Measurements from ENCODE around the gene SORCS3.
A peak's percentile ranks its signal among the peaks of the same experiment; 100 is the strongest.

Gene SORCS3

DNA sequence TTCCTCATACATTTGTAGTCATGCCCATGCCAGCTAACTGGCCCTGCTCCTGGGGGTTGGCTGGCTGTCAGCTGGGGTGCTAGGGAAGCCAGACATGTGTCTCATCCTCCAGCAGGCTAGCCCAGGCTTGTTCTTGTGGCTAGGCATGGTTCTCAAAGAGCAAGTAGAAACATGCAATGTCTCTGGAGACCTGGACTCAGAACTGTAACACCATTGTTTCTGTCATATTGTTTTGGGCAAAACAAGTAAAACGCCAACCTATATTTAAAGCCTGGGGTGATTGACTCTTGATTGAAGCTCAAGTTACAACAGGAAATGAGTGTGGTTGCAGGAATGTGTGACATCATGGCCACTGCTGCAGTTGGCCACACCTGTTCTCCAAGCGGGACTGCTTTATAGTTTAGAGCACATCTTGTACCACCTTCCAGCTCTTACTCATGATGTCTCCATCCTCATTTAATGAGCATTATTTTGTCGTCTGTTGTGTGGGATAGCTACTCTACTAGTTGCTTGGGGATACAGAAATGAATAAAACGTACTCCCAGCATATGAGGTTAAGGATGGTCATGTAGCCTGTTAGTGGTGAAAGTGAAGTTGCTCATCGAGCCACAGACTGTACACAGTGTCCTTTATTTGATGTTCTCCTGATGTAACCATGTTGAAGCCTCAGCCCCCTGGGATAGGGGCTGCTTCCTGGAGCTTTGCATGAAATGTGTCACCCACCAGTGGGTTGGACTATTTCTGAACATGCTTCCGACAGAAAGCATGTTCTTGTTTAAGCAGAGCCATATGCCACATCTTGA is 168.4 kb downstream of the SORCS3 start:
- Histone ChIP-seq H3K4me2 (peak overlapping the region; percentile 79), H4K20me1 (no peaks in the 10 kb centered on the region), H3K9me3 (peaks cover 4% of the 10 kb centered on the region; the same call in 1 of the 2 replicates), H3K27ac (peak overlapping the region; percentile 82), H3K36me3 (no peaks in the 10 kb centered on the region), H3K4me1 (peaks cover 46% of the 10 kb centered on the region), H3K27me3 (no peaks in the 10 kb centered on the region), H3K4me3 (peak overlapping the region; percentile 17; the same call in 1 of the 2 replicates), H3K9ac (peak overlapping the region; percentile 50; the same call in 1 of the 2 replicates)
- no peak for TF ChIP-seq Cebpa-rat (IDR thresholded peaks at IDR 0.05)

DNA sequence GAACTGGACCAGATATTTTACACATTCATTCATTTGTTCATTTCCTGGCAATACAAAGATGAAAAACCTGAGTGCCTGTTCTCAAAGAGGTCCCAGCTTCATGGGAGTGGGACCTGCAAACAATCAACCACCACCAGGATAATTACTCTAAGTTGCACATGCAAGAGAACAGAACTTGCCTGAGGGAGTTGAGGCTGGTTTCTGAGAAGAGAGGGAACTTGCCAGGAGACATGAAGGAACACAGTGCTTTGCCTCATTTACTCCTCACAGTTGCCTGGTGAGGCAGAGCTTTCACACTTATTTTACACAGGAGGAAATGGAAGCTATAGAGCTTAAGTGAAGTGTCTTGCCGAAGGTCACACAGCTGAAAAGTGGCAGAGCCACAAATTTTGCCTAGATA is 170.1 kb downstream of the SORCS3 start:
- Histone ChIP-seq H3K27ac (peak overlapping the region; percentile 82; the same call in 1 of the 2 replicates), H4K20me1 (no peaks in the 10 kb centered on the region), H3K27me3 (no peaks in the 10 kb centered on the region), H3K4me3 (no peak overlapping the region), H3K4me1 (peaks cover 48% of the 10 kb centered on the region), H3K9me3 (peaks cover 4% of the 10 kb centered on the region; the same call in 1 of the 2 replicates), H3K4me2 (peak overlapping the region; percentile 79), H3K36me3 (no peaks in the 10 kb centered on the region), H3K9ac (no peak overlapping the region)
- no peak for TF ChIP-seq Cebpa-rat (IDR thresholded peaks at IDR 0.05)

DNA sequence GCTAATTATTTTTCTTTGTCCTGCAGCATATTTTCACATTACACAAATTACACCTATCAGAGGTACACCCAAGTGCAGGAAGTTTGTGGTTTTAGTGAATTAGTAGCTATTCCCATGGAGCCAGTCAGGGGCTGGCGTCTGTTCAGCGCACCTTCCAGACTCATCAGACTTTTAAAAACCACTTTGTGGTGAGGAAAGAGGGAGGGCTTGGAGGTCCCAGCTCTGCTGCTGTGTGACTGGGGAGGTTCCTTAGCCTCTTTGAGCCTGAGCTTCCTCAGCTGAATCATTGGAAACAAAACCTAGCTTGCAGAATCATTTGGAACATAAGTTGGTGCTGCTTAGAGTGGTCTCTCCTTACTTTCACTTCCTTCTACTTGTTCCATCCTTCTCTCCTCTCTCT is 175.4 kb downstream of the SORCS3 start:
- no peak for TF ChIP-seq Cebpa-rat (IDR thresholded peaks at IDR 0.05)
- H3K36me3 ChIP-seq, result no peaks in the 10 kb centered on the region
- H3K27ac ChIP-seq, result no peak overlapping the region
- H4K20me1 ChIP-seq, result no peaks in the 10 kb centered on the region
- no peak overlapping the region for H3K9ac ChIP-seq
- H3K9me3 ChIP-seq, result no peaks in the 10 kb centered on the region
- H3K4me2 ChIP-seq, result peak overlapping the region; percentile 64
- H3K4me1 ChIP-seq, result peaks cover 29% of the 10 kb centered on the region
- no peaks in the 10 kb centered on the region for H3K27me3 ChIP-seq
- no peak overlapping the region for H3K4me3 ChIP-seq

DNA sequence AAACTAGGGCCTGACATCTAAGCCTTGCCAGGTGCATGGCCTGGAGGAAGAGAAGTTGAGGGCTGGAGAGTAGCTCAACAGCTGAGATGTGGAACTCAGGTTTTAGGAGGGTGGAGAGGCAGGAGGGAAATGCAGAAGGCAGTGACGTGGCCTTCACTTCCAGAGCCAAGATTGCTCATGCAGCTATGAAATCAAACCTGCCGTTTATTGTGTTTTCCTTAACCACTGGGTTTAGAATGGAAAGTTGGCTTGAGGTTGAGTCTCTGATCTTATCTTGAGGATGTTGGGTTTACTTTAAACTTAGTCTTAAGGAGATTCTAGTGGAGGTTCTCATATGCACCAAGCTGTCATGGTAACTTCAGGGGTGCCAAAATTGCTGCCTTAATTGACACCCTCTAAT is 178.6 kb downstream of the SORCS3 start:
- no peak overlapping the region for H3K4me2 ChIP-seq
- H3K9ac ChIP-seq, result no peak overlapping the region
- H3K36me3 ChIP-seq, result no peaks in the 10 kb centered on the region
- H3K4me1 ChIP-seq, result peaks cover 23% of the 10 kb centered on the region
- H3K27ac ChIP-seq, result no peak overlapping the region
- H3K4me3 ChIP-seq, result no peak overlapping the region
- TF ChIP-seq Cebpa-rat (IDR thresholded peaks at IDR 0.05), result no peak
- H4K20me1 ChIP-seq, result no peaks in the 10 kb centered on the region
- H3K9me3 ChIP-seq, result no peaks in the 10 kb centered on the region
- no peaks in the 10 kb centered on the region for H3K27me3 ChIP-seq

DNA sequence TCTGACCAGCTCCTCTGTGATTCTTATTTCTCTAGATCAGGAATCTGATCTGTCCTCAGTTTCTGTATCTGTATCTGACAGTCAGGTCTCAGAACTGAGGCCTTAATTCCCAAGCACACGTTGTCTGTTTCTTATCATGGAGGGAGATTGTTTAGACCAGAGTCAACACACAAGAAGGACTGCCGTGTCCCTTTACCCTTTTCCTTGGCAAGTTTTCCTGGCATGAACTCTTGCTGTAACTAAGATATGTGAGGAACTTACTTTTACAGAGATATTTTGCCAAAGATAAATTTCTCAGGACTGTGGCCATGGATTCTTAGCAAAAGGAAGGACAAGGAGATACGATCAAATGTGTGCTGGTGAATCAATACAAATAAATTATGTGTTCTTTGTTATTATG is 181.0 kb downstream of the SORCS3 start:
- Histone ChIP-seq H3K9ac (no peak overlapping the region), H3K9me3 (peaks cover under 1% of the 10 kb centered on the region; the same call in 1 of the 2 replicates), H3K4me2 (no peak overlapping the region), H4K20me1 (no peaks in the 10 kb centered on the region), H3K27ac (no peak overlapping the region), H3K27me3 (no peaks in the 10 kb centered on the region), H3K36me3 (no peaks in the 10 kb centered on the region), H3K4me1 (peaks cover 11% of the 10 kb centered on the region), H3K4me3 (no peak overlapping the region)
- no peak for TF ChIP-seq Cebpa-rat (IDR thresholded peaks at IDR 0.05)

DNA sequence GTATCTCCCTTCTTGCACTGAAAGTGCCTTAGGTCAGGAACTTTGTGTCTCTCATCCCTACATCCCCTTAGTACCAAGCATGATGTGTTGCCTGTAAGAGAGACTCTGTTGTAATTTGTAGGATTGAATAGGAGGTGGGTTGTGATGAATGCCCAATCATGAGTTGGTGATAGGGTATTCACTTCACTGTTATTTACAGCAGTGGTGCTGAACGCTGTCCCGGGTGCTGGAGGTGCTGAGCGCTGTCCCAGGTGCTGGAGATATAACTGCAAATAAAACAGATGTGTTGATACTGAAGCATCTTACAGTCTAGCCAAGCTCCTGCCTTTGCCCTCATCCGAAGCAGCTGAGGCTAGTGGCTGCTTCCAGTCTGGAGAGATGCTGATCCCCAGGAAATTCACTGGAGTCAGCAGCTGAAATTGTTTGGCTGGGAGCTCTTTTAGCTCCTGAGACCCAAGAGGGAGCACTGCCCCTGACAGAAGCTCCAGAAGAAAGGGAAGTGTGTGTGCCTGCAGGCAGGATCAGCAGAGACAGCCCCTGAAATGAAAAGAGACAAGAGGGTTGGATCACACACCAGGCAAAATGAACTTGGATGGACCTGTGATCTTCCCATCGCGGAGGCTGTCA is 183.4 kb downstream of the SORCS3 start:
- no peak overlapping the region for H3K4me3 ChIP-seq
- no peak for TF ChIP-seq Cebpa-rat (IDR thresholded peaks at IDR 0.05)
- no peak overlapping the region for H3K9ac ChIP-seq
- H3K4me1 ChIP-seq, result no peaks in the 10 kb centered on the region
- no peak overlapping the region for H3K27ac ChIP-seq
- peaks cover 9% of the 10 kb centered on the region for H3K9me3 ChIP-seq
- H3K27me3 ChIP-seq, result no peaks in the 10 kb centered on the region
- no peaks in the 10 kb centered on the region for H3K36me3 ChIP-seq
- no peaks in the 10 kb centered on the region for H4K20me1 ChIP-seq
- no peak overlapping the region for H3K4me2 ChIP-seq

DNA sequence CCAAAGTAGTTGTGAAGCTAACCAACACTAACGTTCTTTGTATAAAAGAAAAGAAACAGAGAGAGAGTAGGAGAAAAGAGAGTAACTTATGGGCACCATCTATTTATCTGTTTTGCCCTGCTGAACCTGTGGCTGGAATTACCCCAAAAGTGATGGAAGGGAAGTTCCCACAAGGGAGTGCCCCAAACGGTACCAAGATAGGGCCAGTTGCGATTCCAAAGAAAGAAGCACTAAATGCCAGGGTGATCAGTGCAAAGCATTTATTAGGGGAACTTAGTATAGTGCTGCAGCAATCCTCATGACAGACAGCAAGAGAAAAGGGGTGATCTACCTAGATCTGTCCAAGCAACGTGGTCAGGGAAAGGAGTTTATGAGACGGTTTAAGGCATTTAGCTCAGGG is 190.2 kb downstream of the SORCS3 start:
- H3K9ac ChIP-seq, result no peak overlapping the region
- H3K4me2 ChIP-seq, result no peak overlapping the region
- H3K4me3 ChIP-seq, result no peak overlapping the region
- H3K4me1 ChIP-seq, result no peaks in the 10 kb centered on the region
- H3K27ac ChIP-seq, result no peak overlapping the region
- peaks cover 9% of the 10 kb centered on the region for H3K9me3 ChIP-seq
- no peaks in the 10 kb centered on the region for H3K36me3 ChIP-seq
- no peaks in the 10 kb centered on the region for H3K27me3 ChIP-seq
- TF ChIP-seq Cebpa-rat (IDR thresholded peaks at IDR 0.05), result no peak
- H4K20me1 ChIP-seq, result no peaks in the 10 kb centered on the region

DNA sequence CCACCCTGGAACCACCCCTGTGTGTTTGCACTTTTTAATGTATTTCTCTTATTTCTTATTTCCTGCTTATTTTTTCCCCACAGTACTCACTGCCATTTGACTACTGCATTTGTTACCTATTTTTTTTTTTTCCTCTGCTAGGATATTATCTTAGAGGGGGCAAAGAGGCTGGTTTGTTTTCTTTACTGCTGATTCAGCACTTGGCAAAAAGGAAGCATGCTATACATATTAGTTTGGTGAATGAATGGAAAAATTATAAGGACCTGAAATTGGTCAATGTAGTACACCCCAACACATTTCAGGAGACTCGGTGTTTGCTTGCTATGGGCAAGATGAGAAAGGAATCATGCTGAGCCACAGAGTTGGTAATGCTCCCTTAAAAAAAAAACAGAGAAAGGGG is 193.5 kb downstream of the SORCS3 start:
- Histone ChIP-seq H3K9ac (no peak overlapping the region), H3K36me3 (no peaks in the 10 kb centered on the region), H3K27ac (no peak overlapping the region), H3K9me3 (no peaks in the 10 kb centered on the region), H4K20me1 (no peaks in the 10 kb centered on the region), H3K4me1 (no peaks in the 10 kb centered on the region), H3K27me3 (no peaks in the 10 kb centered on the region), H3K4me2 (no peak overlapping the region), H3K4me3 (no peak overlapping the region)
- TF ChIP-seq Cebpa-rat (IDR thresholded peaks at IDR 0.05), result no peak

DNA sequence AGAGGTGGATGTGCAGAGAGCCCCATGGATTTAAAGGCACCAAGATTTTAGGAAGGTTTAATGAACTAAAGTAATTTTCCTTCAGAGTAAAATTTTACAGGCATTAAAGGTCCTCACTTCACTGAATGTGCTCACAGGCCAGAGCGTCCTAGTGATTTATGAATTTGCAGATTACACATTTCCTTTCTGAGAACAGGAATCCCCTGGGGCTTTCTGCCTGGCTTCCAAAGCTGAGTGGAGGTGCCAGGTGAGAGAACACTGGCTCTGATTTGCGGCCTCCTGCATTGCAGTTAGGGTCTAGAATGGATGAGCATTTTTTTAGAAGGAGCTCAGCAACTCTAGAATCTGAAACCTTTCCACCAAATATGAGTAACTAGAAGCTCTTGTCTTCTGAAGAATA is 194.3 kb downstream of the SORCS3 start:
- no peaks in the 10 kb centered on the region for H4K20me1 ChIP-seq
- H3K9me3 ChIP-seq, result no peaks in the 10 kb centered on the region
- H3K4me1 ChIP-seq, result no peaks in the 10 kb centered on the region
- H3K9ac ChIP-seq, result no peak overlapping the region
- TF ChIP-seq Cebpa-rat (IDR thresholded peaks at IDR 0.05), result no peak
- H3K27ac ChIP-seq, result no peak overlapping the region
- no peaks in the 10 kb centered on the region for H3K27me3 ChIP-seq
- H3K4me2 ChIP-seq, result no peak overlapping the region
- no peaks in the 10 kb centered on the region for H3K36me3 ChIP-seq
- H3K4me3 ChIP-seq, result no peak overlapping the region

DNA sequence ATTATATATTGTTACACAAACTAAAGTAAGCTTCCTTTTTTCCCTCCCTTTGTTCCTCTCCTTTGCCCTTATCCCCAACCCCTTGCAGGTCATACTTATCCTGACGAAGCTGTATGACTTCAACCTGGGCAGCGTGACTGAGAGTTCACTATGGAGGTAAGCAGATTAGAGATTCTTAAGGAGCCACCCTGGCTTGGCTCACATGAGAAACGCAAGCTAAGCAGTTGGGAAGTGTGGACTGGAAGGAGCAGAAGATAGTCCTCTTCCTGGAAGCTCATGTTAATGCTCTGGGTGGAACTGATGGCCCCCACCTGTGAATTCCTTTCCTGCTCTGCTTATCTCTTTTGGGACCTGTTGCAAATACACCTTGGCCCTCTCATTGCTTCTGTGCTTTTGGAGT is 201.6 kb downstream of the SORCS3 start:
- H3K27ac ChIP-seq, result no peak overlapping the region
- H3K9me3 ChIP-seq, result no peaks in the 10 kb centered on the region
- H3K4me2 ChIP-seq, result no peak overlapping the region
- TF ChIP-seq Cebpa-rat (IDR thresholded peaks at IDR 0.05), result no peak
- no peak overlapping the region for H3K9ac ChIP-seq
- H4K20me1 ChIP-seq, result no peaks in the 10 kb centered on the region
- no peaks in the 10 kb centered on the region for H3K4me1 ChIP-seq
- H3K4me3 ChIP-seq, result no peak overlapping the region
- no peaks in the 10 kb centered on the region for H3K27me3 ChIP-seq
- no peaks in the 10 kb centered on the region for H3K36me3 ChIP-seq
